GM11168 (cell line): ENCODE data around the gene HNRNPM.
"Not testable (repeated sequence)": the region's sequence is repeated elsewhere in the genome, so short reads cannot be mapped to it uniquely, and the experiment has no call there.

Experiments
- in situ Hi-C: fragments of 300-500 bp; cut with MboI; formaldehyde crosslinking; loops from one replicate; pipeline ENCODE4 v1.12.0; 2022; ENCODE audit warnings: low sequenced_read_pairs; ENCODE audit not compliant: unreplicated experiment

Gene HNRNPM

DNA sequence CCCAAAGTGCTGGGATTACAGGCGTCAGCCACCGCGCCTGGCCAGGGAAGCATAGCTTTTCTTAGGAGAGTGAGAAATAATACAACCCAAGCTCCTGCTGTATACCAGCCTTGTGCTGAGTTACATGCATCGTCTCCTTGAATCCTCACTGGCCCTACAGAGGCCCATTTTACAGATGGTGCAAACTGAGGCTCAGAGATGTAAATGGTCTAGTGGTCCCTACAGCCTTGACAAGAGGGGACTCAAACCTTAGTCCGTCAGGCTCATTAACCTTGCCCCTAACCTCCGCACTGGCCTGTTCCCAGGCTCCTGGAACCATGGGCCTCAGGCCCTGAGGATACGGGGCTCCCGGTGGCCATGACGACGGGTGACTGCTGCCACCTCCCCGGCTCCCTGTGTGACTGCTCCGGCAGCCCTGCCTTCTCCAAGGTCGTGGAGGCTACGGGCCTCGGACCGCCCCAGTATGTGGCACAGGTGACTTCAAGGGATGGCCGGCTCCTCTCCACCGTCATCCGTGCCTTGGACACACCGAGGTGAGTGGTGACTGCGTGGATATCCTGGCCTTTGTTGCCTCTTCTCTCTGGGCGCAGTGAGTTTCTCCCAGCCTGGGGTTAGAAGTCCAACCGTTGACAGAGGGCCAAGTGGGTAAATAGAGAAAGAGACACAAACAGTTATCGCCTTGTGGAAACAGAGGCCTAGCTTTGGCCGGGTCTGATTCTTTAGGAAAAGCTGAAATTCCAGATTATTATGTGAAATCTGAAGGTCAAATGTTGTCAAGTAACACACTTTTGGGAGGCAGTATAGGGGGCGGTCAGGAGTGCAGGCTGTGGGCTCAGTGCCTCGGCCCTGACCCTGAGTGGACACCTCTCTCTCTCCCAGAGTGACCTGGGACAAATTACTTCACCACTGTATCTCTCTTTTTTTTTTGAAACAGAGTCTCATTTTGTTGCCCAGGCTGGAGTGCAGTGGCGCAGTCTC is 23.0 kb upstream of the HNRNPM start:
- in situ Hi-C loops: no loop called here

DNA sequence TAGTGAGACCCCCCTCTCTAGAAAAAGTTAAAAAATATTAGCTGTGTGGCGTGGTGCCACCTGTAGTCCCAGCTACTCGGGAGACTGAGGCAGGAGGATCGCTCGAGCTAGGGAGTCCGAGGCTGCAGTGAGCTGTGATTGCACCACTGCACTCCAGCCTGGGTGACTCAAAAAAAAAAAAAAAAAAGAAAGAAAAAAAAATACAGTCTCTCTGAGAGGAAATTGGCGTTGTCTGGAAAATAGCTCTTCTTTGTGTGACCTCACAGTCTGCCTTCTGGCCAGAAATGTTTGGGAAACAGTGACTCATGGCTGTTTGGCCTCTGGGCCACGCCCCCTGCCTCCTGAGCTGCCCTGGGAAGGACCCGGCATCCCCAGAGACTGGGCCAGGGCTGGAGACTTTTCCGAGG is 21.0 kb upstream of the HNRNPM start:
- in situ Hi-C loops: no loop called here

DNA sequence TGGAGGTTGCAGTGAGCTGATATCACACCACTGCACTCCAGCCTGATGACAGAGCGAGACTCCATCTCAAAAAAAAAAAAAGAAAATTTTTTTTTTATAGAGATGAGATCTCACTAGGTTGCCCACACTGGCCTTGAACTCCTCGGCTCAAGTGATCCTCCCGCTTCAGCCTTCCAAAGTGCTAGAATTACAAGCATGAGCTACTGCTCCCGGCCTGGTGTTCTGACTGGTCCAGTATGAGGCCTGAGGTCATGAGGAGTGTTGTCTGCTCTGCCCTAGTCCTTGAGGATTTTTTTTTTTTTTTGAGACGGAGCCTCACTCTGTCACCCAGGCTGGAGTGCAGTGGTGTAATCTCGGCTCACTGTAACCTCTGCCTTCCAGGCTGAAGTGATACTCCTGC is 19.4 kb upstream of the HNRNPM start:
- in situ Hi-C loops: not testable (repeated sequence)

DNA sequence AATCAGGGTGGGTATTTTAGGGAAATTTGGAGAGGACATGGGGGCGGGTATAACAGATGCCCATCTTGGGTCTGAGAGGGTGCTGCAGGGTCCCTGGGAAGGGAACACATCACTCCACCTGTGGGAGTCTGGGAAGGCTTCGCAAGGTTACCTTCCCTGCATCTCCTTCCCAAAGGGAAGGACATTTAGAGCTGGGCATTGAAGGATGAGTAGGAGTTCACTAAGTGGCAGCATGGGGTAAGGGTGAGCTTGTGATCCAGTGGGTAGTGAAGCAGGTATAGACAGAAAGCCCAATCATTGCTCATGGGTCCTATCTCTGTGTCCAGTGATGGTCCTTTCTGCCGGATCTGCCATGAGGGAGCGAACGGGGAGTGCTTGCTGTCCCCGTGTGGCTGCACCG is 18.5 kb upstream of the HNRNPM start:
- in situ Hi-C loops: no loop called here

DNA sequence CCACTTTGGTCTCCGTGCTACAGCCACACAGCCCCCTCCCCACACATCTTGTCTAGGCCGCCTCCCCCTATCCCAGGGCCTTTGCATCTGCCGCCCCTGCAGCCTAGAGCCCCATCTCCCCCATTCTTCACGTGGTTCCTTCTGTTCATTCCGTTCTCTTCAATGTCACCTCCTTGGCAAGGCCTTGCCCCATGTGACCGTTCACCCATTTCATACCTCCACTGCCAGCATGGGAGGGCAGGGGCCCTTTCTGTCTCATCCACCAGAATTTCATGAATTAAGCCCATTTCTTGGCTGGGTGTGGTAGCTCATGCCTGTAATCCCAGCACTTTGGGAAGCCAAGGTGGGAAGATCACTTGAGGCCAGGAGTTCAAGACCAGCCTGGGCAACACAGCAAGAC is 15.7 kb upstream of the HNRNPM start:
- in situ Hi-C loops: no loop called here

DNA sequence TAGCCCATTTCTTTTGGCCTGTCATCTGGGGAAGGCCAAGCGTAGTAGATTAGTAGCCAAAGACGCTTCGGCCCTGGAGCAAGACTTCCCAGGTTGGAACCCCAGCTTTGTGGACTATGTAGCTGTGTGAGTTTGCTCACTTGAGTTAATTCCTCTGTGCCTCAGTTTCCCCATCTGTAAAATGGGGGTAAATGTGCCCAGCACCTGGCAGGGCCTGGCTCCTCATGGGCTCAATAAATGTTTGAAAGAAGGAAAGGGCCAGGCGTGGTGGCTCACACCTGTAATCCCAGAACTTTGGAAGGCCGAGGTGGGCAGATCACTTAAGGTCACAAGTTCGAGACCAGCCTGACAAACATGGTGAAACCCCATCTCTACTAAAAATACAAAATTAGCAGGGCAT is 14.9 kb upstream of the HNRNPM start:
- in situ Hi-C loops: no loop called here

DNA sequence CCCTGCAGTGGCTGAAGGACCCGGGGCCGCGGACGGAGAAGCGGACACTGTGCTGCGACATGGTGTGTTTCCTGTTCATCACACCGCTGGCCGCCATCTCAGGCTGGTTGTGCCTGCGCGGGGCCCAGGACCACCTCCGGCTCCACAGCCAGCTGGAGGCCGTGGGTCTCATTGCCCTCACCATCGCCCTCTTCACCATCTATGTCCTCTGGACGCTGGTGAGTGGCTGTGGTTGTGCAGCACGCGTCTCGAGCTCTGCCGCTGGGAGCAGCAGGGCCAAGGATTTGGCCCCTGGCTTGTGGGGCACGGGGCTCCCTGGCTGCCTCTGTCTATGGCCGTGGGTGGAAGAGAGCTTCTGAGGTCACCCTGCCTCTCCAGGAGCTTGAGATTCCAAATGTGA is 14.1 kb upstream of the HNRNPM start:
- in situ Hi-C loops: no loop called here

DNA sequence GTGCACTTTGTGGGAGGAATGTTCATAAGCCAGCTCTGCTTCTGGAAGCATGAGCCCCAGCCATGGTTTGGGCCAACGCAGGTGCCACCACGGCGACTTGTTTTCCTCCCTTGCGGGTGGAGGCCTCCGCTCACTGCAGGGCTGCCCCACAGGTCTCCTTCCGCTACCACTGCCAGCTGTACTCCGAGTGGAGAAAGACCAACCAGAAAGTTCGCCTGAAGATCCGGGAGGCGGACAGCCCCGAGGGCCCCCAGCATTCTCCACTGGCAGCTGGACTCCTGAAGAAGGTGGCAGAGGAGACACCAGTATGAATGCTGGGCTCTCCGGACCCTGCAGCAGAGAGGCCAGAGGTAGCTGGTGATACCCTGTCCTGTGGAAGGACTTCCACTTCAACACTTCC is 6.5 kb upstream of the HNRNPM start:
- in situ Hi-C loops: no loop called here

DNA sequence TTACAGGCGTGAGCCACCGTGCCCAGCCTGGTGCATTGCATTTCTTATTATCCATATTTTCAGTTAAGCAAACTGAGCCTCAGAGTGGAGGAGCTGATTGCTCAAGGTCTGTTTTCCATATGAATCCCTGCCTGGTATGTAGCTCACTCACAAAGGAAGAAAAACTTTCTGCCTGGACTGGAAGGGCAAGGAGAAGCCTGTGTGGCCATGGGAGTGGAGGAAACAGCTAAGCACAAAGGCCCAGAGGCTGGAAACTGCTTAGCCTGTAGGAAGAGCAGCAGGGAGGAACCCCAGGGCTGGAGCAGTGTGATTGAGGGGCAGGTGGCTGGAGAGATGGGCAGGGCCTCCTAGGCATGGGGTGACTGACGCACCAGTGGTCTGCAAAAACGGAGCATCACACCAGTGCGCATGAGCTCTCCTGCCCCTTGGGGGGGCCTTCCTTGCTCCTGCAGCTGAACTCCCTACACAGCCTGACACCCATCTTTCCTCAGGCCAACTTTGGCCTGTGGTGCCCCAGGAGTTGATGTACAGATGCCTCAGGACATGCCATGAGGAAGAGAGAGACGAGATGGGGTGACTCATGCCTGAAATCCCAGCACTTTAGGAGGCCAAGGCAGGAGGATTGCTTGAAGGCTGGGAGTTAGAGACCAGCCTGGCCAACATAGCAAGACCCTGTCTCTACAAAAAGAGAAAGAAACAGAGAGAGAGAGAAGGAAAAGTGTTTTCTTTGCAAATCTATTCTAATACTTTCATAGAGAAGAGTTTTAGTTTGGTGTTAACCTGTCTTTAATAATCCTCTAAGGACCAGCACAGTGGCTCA is 2.8 kb upstream of the HNRNPM start:
- in situ Hi-C loops: no loop called here

DNA sequence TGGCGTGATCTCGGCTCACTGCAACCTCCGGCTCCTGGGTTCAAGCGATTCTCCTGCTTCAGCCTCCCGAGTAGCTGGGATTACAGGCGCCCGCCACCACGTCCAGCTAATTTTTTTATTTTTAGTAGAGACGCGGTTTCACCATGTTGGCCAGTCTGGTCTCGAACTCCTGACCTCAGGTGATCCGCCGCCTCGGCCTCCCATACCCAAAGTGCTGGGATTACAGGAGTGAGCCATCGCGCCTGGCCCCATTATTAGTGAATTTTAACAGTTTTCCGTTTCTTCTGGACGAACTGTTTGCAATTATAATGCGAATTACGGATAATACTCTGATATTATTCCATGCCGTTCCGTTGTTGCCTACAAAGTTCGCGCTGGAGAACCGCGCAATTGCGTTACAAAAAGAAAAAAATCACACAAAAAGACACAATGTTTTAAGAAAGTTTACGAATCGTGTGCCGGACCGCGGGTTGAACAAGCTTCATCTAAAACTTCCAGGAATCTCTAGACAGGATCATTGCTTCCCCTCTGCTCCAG is 567 bp upstream of the HNRNPM start:
- in situ Hi-C loops: not testable (repeated sequence)

DNA sequence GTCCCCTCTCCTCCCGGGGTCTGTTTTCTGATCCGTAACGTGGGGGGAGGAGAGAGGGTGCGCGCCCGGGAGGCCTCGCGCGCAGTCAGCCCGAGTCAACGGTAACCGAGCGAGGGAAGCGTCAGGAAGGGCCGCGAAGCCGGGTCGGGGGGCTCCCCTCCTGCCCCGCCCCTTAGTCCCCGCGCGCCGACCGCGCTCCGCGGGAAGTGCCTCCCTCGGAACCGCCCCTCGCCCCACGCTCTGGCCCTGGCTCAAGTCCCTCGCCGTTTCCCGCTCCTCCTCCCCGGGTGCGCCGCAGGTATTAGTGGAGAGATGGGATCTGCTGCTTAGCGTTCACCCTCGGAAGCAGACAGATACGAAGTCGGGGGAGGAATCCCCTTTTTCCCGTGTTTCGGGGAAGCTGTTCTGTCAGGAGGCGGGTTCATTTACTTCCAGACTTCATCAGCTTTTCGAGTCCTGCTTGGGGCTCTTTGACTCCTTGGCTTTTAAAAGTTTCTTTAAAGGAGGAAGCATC is 770 bp downstream of the HNRNPM start:
- in situ Hi-C loops: no loop called here

DNA sequence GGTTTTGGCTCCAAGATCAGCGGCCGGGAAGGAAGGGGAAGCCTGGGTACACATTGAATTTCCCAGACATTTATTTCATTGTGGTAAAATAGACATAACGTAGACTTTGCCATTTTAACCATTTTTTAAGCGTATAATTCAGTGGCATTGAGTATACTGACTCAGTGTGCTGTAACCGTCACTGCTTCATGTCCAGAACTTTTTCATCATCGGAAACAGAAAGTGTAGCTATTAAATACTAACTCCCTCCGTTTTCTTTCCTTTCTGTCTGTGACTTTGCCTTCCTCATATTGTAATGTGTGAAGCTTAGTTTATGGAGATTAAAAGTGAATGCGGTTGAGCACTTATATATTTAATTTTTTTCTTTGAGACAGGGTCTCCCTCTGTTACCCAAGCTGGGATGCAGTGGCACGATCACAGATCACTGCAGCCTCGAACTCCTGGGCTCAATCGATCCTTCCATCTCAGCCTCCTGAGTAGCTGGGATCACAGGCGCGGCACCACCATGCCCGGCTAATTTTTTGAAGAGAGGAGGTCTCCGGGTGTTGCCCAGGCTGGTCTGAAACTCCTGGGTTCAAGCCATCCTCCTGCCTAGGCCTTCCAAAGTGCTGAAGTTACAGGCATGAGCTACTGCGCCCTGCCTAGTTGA is 1.4 kb downstream of the HNRNPM start:
- in situ Hi-C loops: no loop called here

DNA sequence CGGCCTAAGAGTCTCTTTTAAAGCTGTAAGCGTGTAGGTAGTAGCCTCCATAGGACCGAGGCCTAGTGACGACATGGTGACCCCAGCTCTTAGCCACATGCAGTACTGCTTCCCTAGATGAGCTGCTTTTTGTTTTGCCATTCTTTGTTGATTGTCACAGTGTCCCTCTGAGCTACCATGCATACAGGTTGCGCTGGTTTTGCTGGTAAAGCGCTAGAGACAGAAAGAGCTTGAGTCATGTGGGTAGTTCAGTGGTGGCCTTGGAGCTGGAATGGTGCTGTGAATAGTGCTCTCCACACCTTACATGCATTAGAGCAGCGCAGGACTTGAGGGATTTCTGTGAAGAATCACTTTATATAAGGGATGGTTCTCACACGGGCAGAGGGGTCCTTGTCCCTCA is 5.1 kb downstream of the HNRNPM start:
- in situ Hi-C loops: no loop called here

DNA sequence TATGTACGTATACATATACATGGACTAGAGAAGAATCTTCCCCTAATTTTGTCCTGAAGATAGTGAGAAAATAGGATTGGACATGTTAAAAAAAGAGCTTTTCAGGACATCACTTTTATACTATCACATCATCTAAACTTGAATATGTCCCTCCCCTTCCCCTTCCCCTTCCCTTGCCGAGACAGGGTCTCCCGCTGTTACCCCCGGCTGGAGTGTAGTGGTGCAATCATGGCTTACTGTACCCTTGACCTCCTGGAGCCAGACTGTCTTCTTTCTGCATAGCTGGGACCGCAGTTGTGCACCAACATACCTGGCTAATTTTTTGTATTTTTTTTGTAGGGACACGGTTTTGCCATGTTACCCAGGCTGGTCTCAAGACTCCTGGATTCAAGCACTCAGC is 6.6 kb downstream of the HNRNPM start:
- in situ Hi-C loops: no loop called here

DNA sequence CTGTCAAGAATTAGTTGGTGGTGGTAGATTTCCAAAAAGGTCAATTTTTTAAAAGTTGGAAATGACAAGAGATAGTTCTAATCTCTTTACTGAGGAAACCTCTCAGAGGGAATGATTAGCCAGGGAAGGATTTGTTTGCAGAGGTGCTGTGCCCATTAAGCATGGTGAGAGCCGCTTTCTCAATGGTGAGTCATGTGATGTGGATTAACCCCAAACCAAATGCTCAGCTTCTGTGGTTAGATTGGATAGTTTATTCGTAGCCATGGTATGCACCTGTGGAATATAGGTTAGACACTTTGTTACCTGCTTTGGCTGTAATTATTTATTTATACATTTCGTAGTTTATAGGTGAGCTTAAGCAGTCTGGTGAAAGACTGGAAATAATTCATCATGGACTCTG is 7.1 kb downstream of the HNRNPM start:
- in situ Hi-C loops: no loop called here

DNA sequence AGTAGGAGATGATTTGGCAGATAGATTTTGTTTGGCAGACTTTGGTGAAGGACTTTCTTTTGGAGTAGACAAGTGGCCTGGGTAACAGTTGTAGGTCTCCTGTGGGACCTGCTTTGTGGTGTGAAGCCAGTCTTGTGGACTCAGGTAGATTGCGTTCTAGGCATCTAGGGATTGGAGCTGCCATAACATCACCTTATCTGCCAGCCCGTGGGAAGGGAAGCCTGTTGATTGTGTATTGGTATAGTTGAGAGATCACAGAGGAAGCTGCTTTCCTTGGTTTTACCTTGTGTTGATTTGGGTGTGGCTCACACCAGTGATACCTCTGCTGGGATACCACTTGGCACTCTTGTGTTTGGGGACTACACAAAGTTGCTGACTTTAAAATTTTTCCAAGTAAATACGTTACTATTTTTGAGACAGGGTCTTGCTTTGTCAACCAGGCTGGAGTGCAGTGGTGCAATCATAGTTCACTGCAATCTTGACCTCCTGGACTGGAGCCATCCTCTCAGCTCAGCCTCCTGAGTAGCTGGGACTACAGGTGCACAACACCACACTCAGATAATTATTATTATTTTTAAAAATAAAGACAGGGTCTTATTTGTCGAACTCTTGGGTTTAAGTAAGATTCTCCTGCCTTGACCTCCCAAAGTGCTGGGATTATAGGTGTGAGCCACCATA is 7.8 kb downstream of the HNRNPM start:
- in situ Hi-C loops: no loop called here

DNA sequence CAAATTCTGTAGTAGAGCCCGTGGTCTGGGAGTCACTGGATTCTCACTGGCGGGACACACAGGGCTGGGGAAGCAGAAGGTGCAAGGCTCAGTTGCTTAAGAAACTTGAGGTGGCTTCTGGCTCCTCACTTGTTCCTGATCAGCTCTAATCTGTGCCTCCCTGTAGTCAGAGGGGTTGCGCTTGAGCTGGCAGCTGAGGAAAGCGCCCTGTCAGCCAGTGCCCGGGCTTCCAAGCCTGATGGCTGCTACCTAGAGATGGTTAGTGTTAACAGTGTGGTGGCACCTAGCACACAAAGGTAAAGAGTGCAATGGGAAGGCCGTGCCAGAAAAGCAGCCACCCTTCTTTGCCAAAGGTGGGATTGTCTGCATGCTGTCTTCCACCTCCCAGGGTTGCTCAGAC is 8.8 kb downstream of the HNRNPM start:
- in situ Hi-C loops: no loop called here

DNA sequence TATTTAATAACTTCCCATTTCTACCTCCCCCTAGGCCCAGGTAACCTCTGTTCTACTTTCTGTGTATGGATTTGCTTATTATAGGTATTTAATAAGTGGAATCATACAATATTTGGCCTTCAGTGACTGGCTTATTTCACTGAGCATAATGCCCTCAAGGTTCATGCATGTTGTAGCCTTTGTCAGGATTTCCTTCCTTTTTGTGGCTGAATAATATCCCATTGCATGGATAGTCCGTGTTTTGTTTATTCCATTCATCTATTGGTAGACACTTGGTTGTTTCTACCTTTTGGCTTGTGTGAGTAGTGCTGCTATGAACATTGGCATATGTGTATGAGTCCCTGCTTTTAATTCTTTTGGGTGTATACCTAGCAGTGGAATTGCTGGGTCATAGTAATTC is 9.4 kb downstream of the HNRNPM start:
- in situ Hi-C loops: no loop called here

DNA sequence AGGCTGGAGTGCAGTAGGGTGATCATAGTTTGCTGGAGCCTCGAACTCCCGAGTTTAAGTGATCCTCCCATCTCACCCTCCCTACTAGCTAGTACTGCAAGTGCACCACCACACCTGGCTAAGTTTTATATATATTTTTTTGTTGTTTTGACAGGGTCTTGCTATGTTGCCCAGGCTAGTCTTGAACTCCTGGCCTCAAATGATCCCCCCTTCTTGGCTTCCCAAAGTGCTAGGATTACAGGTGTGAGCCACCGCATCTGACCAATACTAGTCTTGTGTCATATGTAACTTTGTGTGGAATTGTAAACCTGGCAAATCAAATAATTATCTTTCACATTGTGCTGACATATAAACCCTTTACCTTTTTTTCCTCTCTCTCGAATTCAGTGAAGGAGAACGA is 10.2 kb downstream of the HNRNPM start:
- in situ Hi-C loops: no loop called here

DNA sequence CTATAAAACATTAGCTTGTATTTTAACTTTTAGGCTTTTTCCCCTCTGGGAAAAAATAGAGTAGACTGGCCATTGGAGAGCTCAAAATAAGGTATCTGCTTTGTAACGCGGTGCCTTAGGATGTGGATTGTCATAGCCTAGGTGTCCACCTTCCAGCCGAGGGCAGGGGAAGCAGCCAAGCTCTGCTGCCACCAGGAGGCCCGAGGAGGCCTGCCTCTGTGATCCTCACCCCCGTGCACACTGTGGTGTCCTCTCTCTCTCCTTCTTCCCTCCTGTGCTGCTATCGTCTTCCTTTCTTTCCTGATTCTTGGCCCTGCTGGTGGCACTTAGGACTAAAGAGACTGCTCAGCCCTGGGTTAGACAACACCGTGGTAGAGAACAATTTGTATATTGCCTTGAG is 11.3 kb downstream of the HNRNPM start:
- in situ Hi-C loops: no loop called here
